ENCODE data around the gene PHIP.

The PHIP gene

GRCh38 chr6:79082304-79082703, 4.2 kb upstream of the PHIP start:
- ChIA-PET POLR2A (no interaction called here), CTCF (no interaction called here)
- DNase-seq (ENCODE audit: extremely low spot score), result no peak
- no peak for TF ChIP-seq CTCF (IDR thresholded peaks at IDR 0.05; ENCODE audit: control extremely low read depth, extremely low read depth, low read depth, missing control alignments)

GRCh38 chr6:79081663-79082062, 3.6 kb upstream of the PHIP start:
- DNase-seq (ENCODE audit: extremely low spot score), result no peak
- POLR2A ChIA-PET, result no interaction called here
- CTCF ChIA-PET, result no interaction called here
- no peak for TF ChIP-seq CTCF (IDR thresholded peaks at IDR 0.05; ENCODE audit: control extremely low read depth, extremely low read depth, low read depth, missing control alignments)

GRCh38 chr6:79079561-79080041, 1.5 kb upstream of the PHIP start:
- no peak for DNase-seq (ENCODE audit: extremely low spot score)
- CTCF ChIA-PET, result interaction anchor here (0.9 to 1.4 kb wide), 3 partner anchors 13 to 457 kb away, joined by 3 read pairs; partner anchors contain the start of gene LCA5
- no peak for TF ChIP-seq CTCF (IDR thresholded peaks at IDR 0.05; ENCODE audit: control extremely low read depth, extremely low read depth, low read depth, missing control alignments)
- POLR2A ChIA-PET, result no interaction called here

GRCh38 chr6:79077715-79078074, 359 bp downstream of the PHIP start:
- DNase-seq (ENCODE audit: extremely low spot score), result peak; percentile 52
- no peak for TF ChIP-seq CTCF (IDR thresholded peaks at IDR 0.05; ENCODE audit: control extremely low read depth, extremely low read depth, low read depth, missing control alignments)
- POLR2A ChIA-PET, result interaction anchor here (0.6 to 1.0 kb wide), 3 partner anchors 68 to 459 kb away, joined by 3 to 4 read pairs (median 3); no protein-coding TSS in a partner anchor
- CTCF ChIA-PET, result interaction anchor here (0.8 to 1.5 kb wide), 5 partner anchors 8 to 389 kb away, joined by 3 to 5 read pairs (median 3); no protein-coding TSS in a partner anchor

GRCh38 chr6:79076782-79077641, 1.0 kb downstream of the PHIP start:
- peak; percentile 84 for DNase-seq (ENCODE audit: extremely low spot score)
- ChIA-PET CTCF (interaction anchor here (0.9 to 2.4 kb wide), 4 partner anchors 10 to 388 kb away, joined by 3 to 5 read pairs (median 4); no protein-coding TSS in a partner anchor), POLR2A (interaction anchor here (0.6 to 1.0 kb wide), 3 partner anchors 69 to 460 kb away, joined by 3 to 4 read pairs (median 3); partner anchors contain the start of gene LCA5)
- TF ChIP-seq CTCF (IDR thresholded peaks at IDR 0.05; ENCODE audit: control extremely low read depth, extremely low read depth, low read depth, missing control alignments), result no peak

GRCh38 chr6:79076160-79076559, 1.9 kb downstream of the PHIP start:
- ChIA-PET POLR2A (interaction anchor here (0.9 kb wide), 1 partner anchor 461 kb away, joined by 3 read pairs; the partner anchor contains the start of gene LCA5), CTCF (interaction anchor here (0.9 to 2.4 kb wide), 4 partner anchors 9 to 389 kb away, joined by 3 to 5 read pairs (median 3); no protein-coding TSS in a partner anchor)
- no peak for DNase-seq (ENCODE audit: extremely low spot score)

More at GRCh38 chr6:79076160-79076559, 1.9 kb downstream of the PHIP start:
- no peak for TF ChIP-seq CTCF (IDR thresholded peaks at IDR 0.05; ENCODE audit: control extremely low read depth, extremely low read depth, low read depth, missing control alignments)

Measured in GM10248 (cell line).